B cell (primary cell): ENCODE data around the gene PCDH15. TPM values are rescaled to one million over a fixed set of nuclear protein-coding genes. Genes with fewer than 3 reads are reported as not detected.

Experiments used
- ATAC-seq: fragments of 200-7000 bp; cut with Tn5 transposase; one replicate; pipeline ENCODE4 v1.10.0; 2021; ENCODE audit warnings: low read depth, mild to moderate bottlenecking, moderate number of reproducible peaks, moderate library complexity
- CTCF ChIA-PET: fragments of 350-600 bp; sonication (Branson Sonifier 250); formaldehyde crosslinking; loops from one replicate; lab custom pipeline; 2021; ENCODE audit warnings: antibody characterized with exemption, inconsistent platforms; lab: Charles Lee
- POLR2A ChIA-PET: fragments of 350-600 bp; sonication (Branson Sonifier 250); formaldehyde crosslinking; loops from one replicate; lab custom pipeline; 2021; ENCODE audit warnings: antibody characterized with exemption; lab: Charles Lee
- DNase-seq: peaks from one replicate; pipeline ENCODE4 v3.0.0; 2013
- H2AFZ ChIP-seq: 2 replicates; pipeline ENCODE4 v1.6.1; 2012; ENCODE audit warnings: mild to moderate bottlenecking, low read depth, low read length; ENCODE audit not compliant: insufficient read depth, poor library complexity, severe bottlenecking
- H3K27ac ChIP-seq, 2 donors: 1 replicate in 1 of 2; 2 replicates in 1 of 2; pipeline ENCODE4 v1.5.1; 2012 to 2013; ENCODE audit warnings: low read length in 2 of 2, mild to moderate bottlenecking in 2 of 2, moderate library complexity in 1 of 2
- H3K27me3 ChIP-seq, 4 experiments: fragments of 200-600 bp in 1 of 4; sonication (generic) in 1 of 4; replicated peaks in 1 of 4; 1 replicate in 2 of 4; 2 replicates in 2 of 4; pipeline versions ENCODE4 v1.6.1 to v1.7.0; 2013 to 2016; ENCODE audit warnings: low read length in 3 of 4, mild to moderate bottlenecking in 2 of 4, mixed read lengths in 1 of 4, moderate library complexity in 1 of 4; ENCODE audit not compliant: insufficient read depth in 4 of 4, control insufficient read depth in 3 of 4; ENCODE audit errors: control extremely low read depth in 1 of 4
- H3K36me3 ChIP-seq, 2 experiments: replicated peaks in 1 of 2; 1 replicate in 1 of 2; 2 replicates in 1 of 2; pipeline versions ENCODE4 v1.6.1 to v1.7.1; 2013; ENCODE audit warnings: low read length in 1 of 2; ENCODE audit not compliant: insufficient read depth in 2 of 2, control insufficient read depth in 1 of 2; ENCODE audit errors: control extremely low read depth in 1 of 2, extremely low read depth in 1 of 2
- H3K4me1 ChIP-seq, 2 donors: fragments of 200-600 bp in 1 of 2; sonication (generic) in 1 of 2; 1 replicate in 1 of 2; 2 replicates in 1 of 2; pipeline versions ENCODE4 v1.5.1 to v1.6.1; 2013 to 2017; ENCODE audit warnings: low read length in 2 of 2; ENCODE audit not compliant: control insufficient read depth in 2 of 2, insufficient read depth in 2 of 2
- H3K4me2 ChIP-seq: replicated peaks from 2 replicates; pipeline ENCODE3; 2012; ENCODE audit warnings: mild to moderate bottlenecking, low read depth, low read length; ENCODE audit not compliant: poor library complexity, severe bottlenecking
- H3K4me3 ChIP-seq, 5 experiments: fragments of 200-600 bp in 1 of 5; sonication (generic) in 1 of 5; 1 replicate in 3 of 5; 2 replicates in 2 of 5; pipeline versions ENCODE4 v1.5.1 to v1.7.0; 2011 to 2016; ENCODE audit warnings: low read length in 4 of 5, mild to moderate bottlenecking in 4 of 5, low read depth in 2 of 5, control low read depth in 1 of 5, moderate library complexity in 1 of 5; ENCODE audit not compliant: insufficient read depth in 1 of 5; ENCODE audit errors: control extremely low read depth in 1 of 5, extremely low read depth in 1 of 5
- H3K79me2 ChIP-seq: fragments of 200-600 bp; sonication (generic); one replicate; pipeline ENCODE4 v1.6.0; 2016; ENCODE audit warnings: low read length; ENCODE audit not compliant: control insufficient read depth, insufficient read depth
- H3K9ac ChIP-seq: fragments of 200-600 bp; sonication (generic); 2 replicates; pipeline ENCODE4 v1.6.1; 2017; ENCODE audit warnings: mild to moderate bottlenecking, low read length, moderate library complexity
- H3K9me3 ChIP-seq, 3 donors: one replicate each; pipeline versions ENCODE4 v1.6.1 to v1.7.1; 2013; ENCODE audit warnings: low read length in 2 of 3; ENCODE audit not compliant: control insufficient read depth in 2 of 3, insufficient read depth in 1 of 3; ENCODE audit errors: control extremely low read depth in 1 of 3
- H4K20me1 ChIP-seq: 2 replicates; pipeline ENCODE4 v1.6.0; 2012; ENCODE audit warnings: mild to moderate bottlenecking, low read length; ENCODE audit not compliant: insufficient read depth, control insufficient read depth, poor library complexity, severe bottlenecking
- H3K27ac Mint-ChIP-seq: one replicate; pipeline ENCODE4 v1.8.0; 2021; ENCODE audit warnings: mixed read lengths
- H3K27me3 Mint-ChIP-seq: one replicate; pipeline ENCODE4 v1.8.0; 2021; ENCODE audit warnings: mixed read lengths
- H3K4me1 Mint-ChIP-seq: one replicate; pipeline ENCODE4 v1.8.0; 2021; ENCODE audit warnings: mixed read lengths
- H3K4me3 Mint-ChIP-seq: one replicate; pipeline ENCODE4 v1.8.0; 2021; ENCODE audit warnings: mixed read lengths
- H3K9me3 Mint-ChIP-seq: one replicate; pipeline ENCODE4 v1.8.0; 2022; ENCODE audit warnings: mixed read lengths; ENCODE audit not compliant: insufficient read depth
- EZH2 ChIP-seq: IDR thresholded peaks from 2 replicates; pipeline ENCODE4 v1.6.1; 2012; ENCODE audit warnings: borderline replicate concordance, low read depth, mild to moderate bottlenecking, moderate library complexity, low read length; ENCODE audit not compliant: insufficient read depth, poor library complexity, severe bottlenecking
- WGBS: methylation state at CpG from one replicate; pipeline ENCODE4 v1.1.5; 2013; ENCODE audit warnings: missing lambda C conversion rate; ENCODE audit not compliant: insufficient coverage; 5-methylcytosine and 5-hydroxymethylcytosine counted together
- intact Hi-C: fragments of 100-400 bp; cut with micrococcal nuclease; formaldehyde crosslinking; loops from one replicate; pipeline ENCODE4 v1.10.0; 2022
- polyA plus RNA-seq: library from polyadenylated mRNA; depleted of rRNA; stranded (reverse); fragments of >200 nt; gene quantifications from 2 replicates; pipeline ENCODE4 v1.2.3, GENCODE V29; 2012
- total RNA-seq, 2 donors: library from RNA; stranded (reverse); fragments of 120-200 nt in 1 of 2; gene quantifications; 1 replicate in 1 of 2; 2 replicates in 1 of 2; pipeline versions ENCODE4 v1.2.3 to v1.2.4, GENCODE V29; 2013 to 2022
- TF ChIP-seq, protein P1 (sequence below): fragments of 200-600 bp; IDR thresholded peaks from one replicate; pipeline ENCODE4 v1.8.0; 2022; ENCODE audit warnings: antibody characterized with exemption, mild to moderate bottlenecking

The PCDH15 gene
- total and polyA plus RNA-seq, 2 donors (not counting 1 experiment from before 2014, with no cell fraction given): not detected

DNA sequence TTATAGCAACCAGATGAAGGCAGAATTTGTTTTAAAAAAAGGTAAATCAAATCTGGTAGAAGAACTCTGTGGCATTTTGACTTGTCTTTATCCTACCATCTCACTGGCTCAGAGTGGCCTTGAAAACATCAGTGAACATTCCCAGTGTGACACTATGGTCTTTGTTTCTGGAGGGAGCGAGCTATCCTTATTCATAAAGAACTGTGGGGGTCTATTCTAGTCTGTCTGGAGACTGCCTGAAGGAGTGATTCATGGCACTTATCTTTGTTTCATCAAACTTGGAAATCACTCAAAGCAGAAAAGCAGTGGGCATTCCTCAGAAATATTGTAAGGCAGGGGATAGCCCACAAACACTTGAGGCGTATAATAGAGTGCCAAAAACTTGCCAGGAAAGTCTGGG lies 719.1 kb downstream of the PCDH15 start:
- no peak overlapping the region for H3K4me3 Mint-ChIP-seq
- Histone ChIP-seq H3K27ac (no peak overlapping the region), H3K9me3 (peaks cover 0 to 2% (median 0%) of the 10 kb centered on the region in 3 donors), H3K79me2 (no peaks in the 10 kb centered on the region), H3K27me3 (no peaks in the 10 kb centered on the region), H3K4me2 (no peak overlapping the region), H3K4me1 (no peaks in the 10 kb centered on the region), H3K9ac (no peak overlapping the region), H3K36me3 (no peaks in the 10 kb centered on the region), H2AFZ (no peak overlapping the region), H4K20me1 (no peaks in the 10 kb centered on the region), H3K4me3 (no peak overlapping the region)
- no peaks in the 10 kb centered on the region for H3K9me3 Mint-ChIP-seq
- no peaks in the 10 kb centered on the region for H3K4me1 Mint-ChIP-seq
- ChIA-PET CTCF (no interaction called here), POLR2A (no interaction called here)
- no CpG with 5 or more reads among the region's 2 CpGs for WGBS
- ATAC-seq: no peak
- H3K27ac Mint-ChIP-seq: no peak overlapping the region
- H3K27me3 Mint-ChIP-seq: no peaks in the 10 kb centered on the region
- DNase-seq: no peak
- intact Hi-C loops: no loop called here
- TF ChIP-seq, protein P1, sequence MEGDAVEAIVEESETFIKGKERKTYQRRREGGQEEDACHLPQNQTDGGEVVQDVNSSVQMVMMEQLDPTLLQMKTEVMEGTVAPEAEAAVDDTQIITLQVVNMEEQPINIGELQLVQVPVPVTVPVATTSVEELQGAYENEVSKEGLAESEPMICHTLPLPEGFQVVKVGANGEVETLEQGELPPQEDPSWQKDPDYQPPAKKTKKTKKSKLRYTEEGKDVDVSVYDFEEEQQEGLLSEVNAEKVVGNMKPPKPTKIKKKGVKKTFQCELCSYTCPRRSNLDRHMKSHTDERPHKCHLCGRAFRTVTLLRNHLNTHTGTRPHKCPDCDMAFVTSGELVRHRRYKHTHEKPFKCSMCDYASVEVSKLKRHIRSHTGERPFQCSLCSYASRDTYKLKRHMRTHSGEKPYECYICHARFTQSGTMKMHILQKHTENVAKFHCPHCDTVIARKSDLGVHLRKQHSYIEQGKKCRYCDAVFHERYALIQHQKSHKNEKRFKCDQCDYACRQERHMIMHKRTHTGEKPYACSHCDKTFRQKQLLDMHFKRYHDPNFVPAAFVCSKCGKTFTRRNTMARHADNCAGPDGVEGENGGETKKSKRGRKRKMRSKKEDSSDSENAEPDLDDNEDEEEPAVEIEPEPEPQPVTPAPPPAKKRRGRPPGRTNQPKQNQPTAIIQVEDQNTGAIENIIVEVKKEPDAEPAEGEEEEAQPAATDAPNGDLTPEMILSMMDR: no peak
- no peak for TF ChIP-seq EZH2

DNA sequence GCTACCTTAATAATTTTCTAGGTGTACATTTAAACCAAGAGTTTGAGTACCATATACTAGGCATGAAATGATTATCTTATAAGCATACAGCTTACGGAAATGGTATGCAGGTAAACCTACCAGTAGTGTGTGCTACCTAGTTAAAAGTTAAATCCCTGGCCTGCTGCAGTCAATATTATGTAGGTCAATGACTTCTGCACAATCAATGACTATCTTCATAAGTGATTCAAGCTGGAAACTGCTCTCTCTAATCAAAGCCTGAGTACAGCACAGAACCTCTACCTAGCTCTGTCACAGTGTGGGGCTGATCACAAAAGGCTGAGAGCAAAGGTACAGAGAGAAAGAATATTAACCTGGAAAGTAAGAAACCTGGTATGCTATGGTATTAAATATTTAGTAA lies 733.7 kb downstream of the PCDH15 start:
- Histone ChIP-seq H3K4me3 (no peak overlapping the region), H3K4me1 (no peaks in the 10 kb centered on the region), H3K36me3 (no peaks in the 10 kb centered on the region), H3K4me2 (no peak overlapping the region), H3K9me3 (peaks cover 0 to 15% (median 0%) of the 10 kb centered on the region in 3 donors), H3K27me3 (no peaks in the 10 kb centered on the region), H3K9ac (no peak overlapping the region), H3K27ac (no peak overlapping the region), H3K79me2 (no peaks in the 10 kb centered on the region), H2AFZ (no peak overlapping the region), H4K20me1 (no peaks in the 10 kb centered on the region)
- no peaks in the 10 kb centered on the region for H3K4me1 Mint-ChIP-seq
- no CpG with 5 or more reads among the region's 1 CpG for WGBS
- ChIA-PET POLR2A (no interaction called here), CTCF (no interaction called here)
- TF ChIP-seq EZH2: no peak
- TF ChIP-seq, protein P1: no peak
- no peak for ATAC-seq
- no peak for DNase-seq
- no peaks in the 10 kb centered on the region for H3K27me3 Mint-ChIP-seq
- H3K27ac Mint-ChIP-seq: no peak overlapping the region
- intact Hi-C loops: no loop called here
- H3K4me3 Mint-ChIP-seq: no peak overlapping the region
- no peaks in the 10 kb centered on the region for H3K9me3 Mint-ChIP-seq
